ENCODE data around the gene FANCM.

DNA sequence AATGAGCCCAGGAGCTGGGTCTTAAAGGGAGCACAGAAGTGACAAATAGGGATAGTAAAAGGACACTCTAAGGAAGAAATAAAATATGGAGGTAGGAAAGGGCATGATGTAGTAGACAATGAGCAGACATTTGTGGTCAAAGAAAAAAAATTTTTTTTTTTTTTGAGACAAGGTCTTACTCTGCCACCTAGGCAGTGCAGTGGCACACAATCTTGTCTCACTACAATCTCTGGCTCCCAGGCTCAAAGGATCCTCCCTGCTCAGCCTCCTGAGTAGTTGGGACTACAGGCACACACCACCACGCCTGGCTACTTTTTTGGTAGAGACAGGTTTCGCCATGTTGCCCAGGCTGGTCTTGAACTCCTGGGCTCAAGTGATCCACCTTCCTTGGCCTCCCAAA, 10.0 kb upstream of the FANCM start:
- TF ChIP-seq, protein P1, sequence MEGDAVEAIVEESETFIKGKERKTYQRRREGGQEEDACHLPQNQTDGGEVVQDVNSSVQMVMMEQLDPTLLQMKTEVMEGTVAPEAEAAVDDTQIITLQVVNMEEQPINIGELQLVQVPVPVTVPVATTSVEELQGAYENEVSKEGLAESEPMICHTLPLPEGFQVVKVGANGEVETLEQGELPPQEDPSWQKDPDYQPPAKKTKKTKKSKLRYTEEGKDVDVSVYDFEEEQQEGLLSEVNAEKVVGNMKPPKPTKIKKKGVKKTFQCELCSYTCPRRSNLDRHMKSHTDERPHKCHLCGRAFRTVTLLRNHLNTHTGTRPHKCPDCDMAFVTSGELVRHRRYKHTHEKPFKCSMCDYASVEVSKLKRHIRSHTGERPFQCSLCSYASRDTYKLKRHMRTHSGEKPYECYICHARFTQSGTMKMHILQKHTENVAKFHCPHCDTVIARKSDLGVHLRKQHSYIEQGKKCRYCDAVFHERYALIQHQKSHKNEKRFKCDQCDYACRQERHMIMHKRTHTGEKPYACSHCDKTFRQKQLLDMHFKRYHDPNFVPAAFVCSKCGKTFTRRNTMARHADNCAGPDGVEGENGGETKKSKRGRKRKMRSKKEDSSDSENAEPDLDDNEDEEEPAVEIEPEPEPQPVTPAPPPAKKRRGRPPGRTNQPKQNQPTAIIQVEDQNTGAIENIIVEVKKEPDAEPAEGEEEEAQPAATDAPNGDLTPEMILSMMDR (conservative IDR thresholded peaks at IDR 0.05; ENCODE audit: low read length): no peak
- no peak for TF ChIP-seq EZH2phosphoT487 (IDR thresholded peaks at IDR 0.05; ENCODE audit: borderline replicate concordance, low read depth, low read length)
